Activated CD4-positive, alpha-beta T cell treated with anti-CD3 and anti-CD28 coated beads, Interleukin-2, amount 10 ng/mL, durations not matched to agents 7 days and 5 days (primary cell): ENCODE measurements around the gene PLET1. TPM values are rescaled to one million over a fixed set of nuclear protein-coding genes. Genes with fewer than 3 reads are reported as not detected.

Experiments used
- CTCF ChIA-PET: fragments of 350-600 bp; sonication (Branson Sonifier 250); formaldehyde crosslinking; loops from one replicate; lab custom pipeline; 2021; ENCODE audit warnings: antibody characterized with exemption; lab: Charles Lee
- POLR2A ChIA-PET: fragments of 350-600 bp; sonication (Branson Sonifier 250); formaldehyde crosslinking; loops from one replicate; lab custom pipeline; 2021; ENCODE audit warnings: antibody characterized with exemption; lab: Charles Lee
- DNase-seq: peaks from one replicate; pipeline ENCODE4 v3.0.0-alpha.2; 2020
- H3K27ac Mint-ChIP-seq: one replicate; pipeline ENCODE4 v1.8.0; 2021; ENCODE audit warnings: mild to moderate bottlenecking, moderate library complexity, mixed read lengths
- H3K27me3 Mint-ChIP-seq: one replicate; pipeline ENCODE4 v1.8.0; 2021; ENCODE audit warnings: mixed read lengths
- H3K36me3 Mint-ChIP-seq: one replicate; pipeline ENCODE4 v1.8.0; 2021; ENCODE audit warnings: low read depth, mixed read lengths
- H3K4me1 Mint-ChIP-seq: one replicate; pipeline ENCODE4 v1.8.0; 2021; ENCODE audit warnings: mixed read lengths
- H3K4me3 Mint-ChIP-seq: one replicate; pipeline ENCODE4 v1.8.0; 2021; ENCODE audit warnings: mild to moderate bottlenecking, moderate library complexity, mixed read lengths
- H3K9me3 Mint-ChIP-seq: one replicate; pipeline ENCODE4 v1.8.0; 2021; ENCODE audit warnings: mixed read lengths
- total RNA-seq, 2 experiments: library from RNA; stranded (reverse); gene quantifications; one replicate each; pipeline ENCODE4 v1.2.3, GENCODE V29; 2021

PLET1 gene
- total RNA-seq, 2 experiments from 2014 or later: not detected

GRCh38 chr11:112279901-112280267, 19.2 kb upstream of the PLET1 start:
- H3K4me1 Mint-ChIP-seq: peaks cover 38% of the 10 kb centered on the region
- CTCF ChIA-PET: interaction anchor here (0.6 to 4.5 kb wide), 30 partner anchors 9 to 1512 kb away, joined by 3 to 33 read pairs (median 4); partner anchors contain the start of gene PTS
- DNase-seq: peak; percentile 76
- H3K4me3 Mint-ChIP-seq: peak overlapping the region; percentile 76
- POLR2A ChIA-PET: no interaction called here
- peak overlapping the region; percentile 70 for H3K27ac Mint-ChIP-seq
- no peaks in the 10 kb centered on the region for H3K27me3 Mint-ChIP-seq
- no peaks in the 10 kb centered on the region for H3K36me3 Mint-ChIP-seq
- no peaks in the 10 kb centered on the region for H3K9me3 Mint-ChIP-seq

GRCh38 chr11:112278803-112279202, 18.1 kb upstream of the PLET1 start:
- Mint-ChIP-seq H3K9me3 (no peaks in the 10 kb centered on the region), H3K27me3 (no peaks in the 10 kb centered on the region), H3K4me3 (no peak overlapping the region), H3K4me1 (peaks cover 38% of the 10 kb centered on the region), H3K27ac (no peak overlapping the region), H3K36me3 (no peaks in the 10 kb centered on the region)
- ChIA-PET CTCF (interaction anchor here (0.7 to 4.5 kb wide), 5 partner anchors 23 to 63 kb away, joined by 3 to 33 read pairs (median 18); no protein-coding TSS in a partner anchor), POLR2A (interaction anchor here (0.6 kb wide), 1 partner anchor 10 kb away, joined by 3 read pairs; no protein-coding TSS in a partner anchor)
- DNase-seq: no peak

- POLR2A ChIA-PET: no interaction called here
- DNase-seq: no peak
- no peaks in the 10 kb centered on the region for H3K9me3 Mint-ChIP-seq
Observed at GRCh38 chr11:112277941-112278340, 17.3 kb upstream of the PLET1 start.

GRCh38 chr11:112277029-112277428, 16.4 kb upstream of the PLET1 start:
- no peaks in the 10 kb centered on the region for H3K36me3 Mint-ChIP-seq
- ChIA-PET POLR2A (no interaction called here), CTCF (no interaction called here)
- no peaks in the 10 kb centered on the region for H3K9me3 Mint-ChIP-seq
- no peak overlapping the region for H3K27ac Mint-ChIP-seq
- no peaks in the 10 kb centered on the region for H3K27me3 Mint-ChIP-seq
- peaks cover 28% of the 10 kb centered on the region for H3K4me1 Mint-ChIP-seq
- H3K4me3 Mint-ChIP-seq: no peak overlapping the region
- DNase-seq: no peak

More at GRCh38 chr11:112277941-112278340, 17.3 kb upstream of the PLET1 start:
- CTCF ChIA-PET: interaction anchor here (0.7 kb wide), 1 partner anchor 65 kb away, joined by 3 read pairs; no protein-coding TSS in a partner anchor
- Mint-ChIP-seq H3K36me3 (no peaks in the 10 kb centered on the region), H3K27me3 (no peaks in the 10 kb centered on the region), H3K4me3 (no peak overlapping the region), H3K4me1 (peaks cover 38% of the 10 kb centered on the region), H3K27ac (no peak overlapping the region)

- H3K4me3 Mint-ChIP-seq: no peak overlapping the region
- H3K27me3 Mint-ChIP-seq: no peaks in the 10 kb centered on the region
- H3K4me1 Mint-ChIP-seq: peaks cover 12% of the 10 kb centered on the region
- ChIA-PET CTCF (interaction anchor here (1.2 to 2.6 kb wide), 2 partner anchors 11 to 47 kb away, joined by 3 to 10 read pairs; no protein-coding TSS in a partner anchor), POLR2A (no interaction called here)
- no peaks in the 10 kb centered on the region for H3K36me3 Mint-ChIP-seq
- no peak for DNase-seq
- H3K27ac Mint-ChIP-seq: peak overlapping the region; percentile 20
- H3K9me3 Mint-ChIP-seq: no peaks in the 10 kb centered on the region
Observed at GRCh38 chr11:112274007-112274783, 13.5 kb upstream of the PLET1 start.

GRCh38 chr11:112273066-112273465, 12.4 kb upstream of the PLET1 start:
- POLR2A ChIA-PET: no interaction called here
- H3K27me3 Mint-ChIP-seq: no peaks in the 10 kb centered on the region
- no peaks in the 10 kb centered on the region for H3K36me3 Mint-ChIP-seq
- H3K27ac Mint-ChIP-seq: no peak overlapping the region
- DNase-seq: no peak
- H3K9me3 Mint-ChIP-seq: no peaks in the 10 kb centered on the region
- CTCF ChIA-PET: interaction anchor here (2.6 kb wide), 1 partner anchor 10 kb away, joined by 10 read pairs; no protein-coding TSS in a partner anchor
- H3K4me1 Mint-ChIP-seq: peaks cover 12% of the 10 kb centered on the region
- no peak overlapping the region for H3K4me3 Mint-ChIP-seq

- peaks cover 3% of the 10 kb centered on the region for H3K4me1 Mint-ChIP-seq
- H3K36me3 Mint-ChIP-seq: no peaks in the 10 kb centered on the region
- ChIA-PET POLR2A (no interaction called here), CTCF (interaction anchor here (1.0 to 1.5 kb wide), 2 partner anchors 9 to 10 kb away, joined by 3 to 5 read pairs; partner anchors contain the start of gene PLET1)
- H3K27ac Mint-ChIP-seq: no peak overlapping the region
- DNase-seq: no peak
- no peaks in the 10 kb centered on the region for H3K27me3 Mint-ChIP-seq
- no peaks in the 10 kb centered on the region for H3K9me3 Mint-ChIP-seq
- no peak overlapping the region for H3K4me3 Mint-ChIP-seq
Observed at GRCh38 chr11:112271242-112271641, 10.6 kb upstream of the PLET1 start.

GRCh38 chr11:112270551-112271180, 10.0 kb upstream of the PLET1 start:
- DNase-seq: no peak
- Mint-ChIP-seq H3K4me3 (no peak overlapping the region), H3K9me3 (no peaks in the 10 kb centered on the region), H3K36me3 (no peaks in the 10 kb centered on the region), H3K27ac (no peak overlapping the region), H3K27me3 (no peaks in the 10 kb centered on the region), H3K4me1 (no peaks in the 10 kb centered on the region)
- ChIA-PET CTCF (interaction anchor here (1.0 to 1.5 kb wide), 2 partner anchors 9 to 10 kb away, joined by 3 to 5 read pairs; partner anchors contain the start of gene PLET1), POLR2A (no interaction called here)

- Mint-ChIP-seq H3K36me3 (no peaks in the 10 kb centered on the region), H3K4me3 (no peak overlapping the region), H3K27ac (no peak overlapping the region), H3K9me3 (no peaks in the 10 kb centered on the region), H3K4me1 (no peaks in the 10 kb centered on the region), H3K27me3 (no peaks in the 10 kb centered on the region)
- DNase-seq: no peak
- POLR2A ChIA-PET: interaction anchor here (0.5 kb wide), 1 partner anchor 10 kb away, joined by 3 read pairs; no protein-coding TSS in a partner anchor
- CTCF ChIA-PET: interaction anchor here (1.1 kb wide), 1 partner anchor 11 kb away, joined by 3 read pairs; no protein-coding TSS in a partner anchor
Observed at GRCh38 chr11:112269139-112269538, 8.5 kb upstream of the PLET1 start.

GRCh38 chr11:112268406-112268805, 7.7 kb upstream of the PLET1 start:
- no peaks in the 10 kb centered on the region for H3K36me3 Mint-ChIP-seq
- H3K27ac Mint-ChIP-seq: no peak overlapping the region
- no peak overlapping the region for H3K4me3 Mint-ChIP-seq
- no peak for DNase-seq
- no peaks in the 10 kb centered on the region for H3K27me3 Mint-ChIP-seq
- ChIA-PET CTCF (interaction anchor here (1.1 kb wide), 1 partner anchor 12 kb away, joined by 3 read pairs; no protein-coding TSS in a partner anchor), POLR2A (no interaction called here)
- no peaks in the 10 kb centered on the region for H3K9me3 Mint-ChIP-seq
- no peaks in the 10 kb centered on the region for H3K4me1 Mint-ChIP-seq

GRCh38 chr11:112267188-112267591, 6.5 kb upstream of the PLET1 start:
- Mint-ChIP-seq H3K9me3 (no peaks in the 10 kb centered on the region), H3K27ac (no peak overlapping the region)

GRCh38 chr11:112266410-112266778, 5.7 kb upstream of the PLET1 start:
- Mint-ChIP-seq H3K27me3 (no peaks in the 10 kb centered on the region), H3K4me1 (no peaks in the 10 kb centered on the region), H3K36me3 (no peaks in the 10 kb centered on the region), H3K4me3 (no peak overlapping the region), H3K9me3 (no peaks in the 10 kb centered on the region), H3K27ac (no peak overlapping the region)
- no peak for DNase-seq
- POLR2A ChIA-PET: no interaction called here
- CTCF ChIA-PET: no interaction called here

More at GRCh38 chr11:112267188-112267591, 6.5 kb upstream of the PLET1 start:
- H3K27me3 Mint-ChIP-seq: no peaks in the 10 kb centered on the region
- ChIA-PET CTCF (no interaction called here), POLR2A (no interaction called here)
- no peak overlapping the region for H3K4me3 Mint-ChIP-seq
- DNase-seq: no peak
- no peaks in the 10 kb centered on the region for H3K4me1 Mint-ChIP-seq
- no peaks in the 10 kb centered on the region for H3K36me3 Mint-ChIP-seq
